Measurements from ENCODE around the gene CATSPERB.

- TF ChIP-seq CTCF (IDR thresholded peaks at IDR 0.05; ENCODE audit: extremely low read depth in 1 of 2, insufficient read depth in 1 of 2, low read depth in 1 of 2, low read length in 2 of 2) (no peak), POLR2AphosphoS5 (IDR thresholded peaks at IDR 0.05; ENCODE audit: insufficient read depth, low read depth, low read length) (no peak), MYC (IDR thresholded peaks at IDR 0.05; ENCODE audit: low read depth, low read length) (no peak), EZH2 (IDR thresholded peaks at IDR 0.05; ENCODE audit: borderline replicate concordance, low read depth, low read length, severe bottlenecking) (no peak), POLR2A (IDR thresholded peaks at IDR 0.05; ENCODE audit: low read depth, low read length) (no peak), JUN (IDR thresholded peaks at IDR 0.05; ENCODE audit: borderline replicate concordance, insufficient read depth, insufficient read length, low read depth) (no peak), GATA2 (IDR thresholded peaks at IDR 0.05; ENCODE audit: insufficient read depth, insufficient read length, low read depth, low read length) (no peak)
Observed at GRCh38 chr14:91606851-91607250, 125.0 kb downstream of the CATSPERB start.

Data from endothelial cell of umbilical vein (primary cell).